ENCODE measurements around the gene ZZZ3.
"Not testable (repeated sequence)": the region's sequence is repeated elsewhere in the genome, so short reads cannot be mapped to it uniquely, and the experiment has no call there.

ZZZ3 gene

DNA sequence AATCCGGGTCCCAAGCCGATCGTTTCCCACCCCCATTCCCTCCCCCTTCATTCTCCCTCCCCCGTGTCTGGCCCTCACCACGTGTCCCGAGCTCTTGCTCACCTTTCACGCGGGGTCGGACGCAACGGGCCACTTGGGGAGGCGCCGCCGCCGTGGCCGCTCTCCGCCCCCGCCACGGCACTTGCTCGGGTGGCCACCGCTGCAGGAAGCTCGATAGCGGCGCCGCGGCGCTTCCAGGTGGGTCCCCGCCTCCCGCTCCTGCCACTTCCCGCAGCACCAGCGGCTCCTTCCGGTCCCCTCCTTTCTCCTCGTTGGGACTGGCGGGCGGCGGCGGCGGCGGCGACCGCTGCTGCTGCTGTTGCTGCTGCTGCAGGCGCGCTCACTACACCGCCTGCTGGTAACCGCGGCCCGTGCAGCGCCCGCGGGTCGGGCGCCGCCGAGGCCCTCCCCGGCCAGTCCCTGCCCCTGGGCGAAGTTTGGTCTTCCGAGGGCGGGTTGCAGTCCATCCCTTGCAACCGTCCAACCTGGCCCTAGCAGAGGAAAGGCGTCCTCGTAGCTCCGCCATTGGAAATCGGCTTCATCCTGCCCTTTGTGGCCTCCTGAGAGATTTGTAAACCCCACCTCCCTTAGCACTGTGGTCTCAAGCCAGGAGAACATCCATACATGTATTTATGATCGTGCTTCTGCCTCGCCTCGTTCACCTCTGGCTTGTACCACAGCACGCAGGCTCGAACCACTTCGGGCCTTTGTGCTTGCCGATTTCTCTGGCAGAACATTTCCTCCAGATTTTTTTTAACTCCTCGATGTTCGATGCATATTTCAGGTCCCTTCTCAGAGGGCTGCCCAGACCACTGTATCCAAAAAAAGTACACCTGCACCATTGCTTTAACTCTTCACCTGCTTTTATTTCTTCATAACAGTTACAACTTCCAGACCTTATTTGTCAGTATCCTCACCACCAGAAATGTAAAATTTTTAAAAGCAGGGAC lies 996 bp upstream of the ZZZ3 start:
- H3K27ac ChIP-seq, result peak overlapping the region; percentile 96
- ChIA-PET CTCF (interaction anchor here (0.5 to 0.7 kb wide), 5 partner anchors 50 to 1958 kb away, joined by 3 to 6 read pairs (median 4); no protein-coding TSS in a partner anchor), POLR2A (ENCODE audit: low non-redundant PET) (no interaction called here)
- TF ChIP-seq CTCF (conservative IDR thresholded peaks at IDR 0.05; ENCODE audit: low read depth), result peak; percentile 94
- peak; percentile 81 for DNase-seq (ENCODE audit: low spot score)

GRCh38 chr1:77680173-77680572 lies 2.3 kb downstream of the ZZZ3 start:
- no peak overlapping the region for H3K27ac ChIP-seq
- TF ChIP-seq CTCF (conservative IDR thresholded peaks at IDR 0.05; ENCODE audit: low read depth), result no peak
- DNase-seq (ENCODE audit: low spot score), result no peak
- CTCF ChIA-PET, result interaction anchor here (0.6 kb wide), 1 partner anchor 1526 kb away, joined by 4 read pairs; no protein-coding TSS in a partner anchor
- POLR2A ChIA-PET (ENCODE audit: low non-redundant PET), result no interaction called here

GRCh38 chr1:77678660-77679610 lies 3.5 kb downstream of the ZZZ3 start:
- ChIA-PET CTCF (interaction anchor here (0.5 kb wide), 1 partner anchor 264 kb away, joined by 3 read pairs; no protein-coding TSS in a partner anchor), POLR2A (ENCODE audit: low non-redundant PET) (no interaction called here)
- H3K27ac ChIP-seq, result no peak overlapping the region
- no peak for TF ChIP-seq CTCF (conservative IDR thresholded peaks at IDR 0.05; ENCODE audit: low read depth)
- DNase-seq (ENCODE audit: low spot score), result no peak

DNA sequence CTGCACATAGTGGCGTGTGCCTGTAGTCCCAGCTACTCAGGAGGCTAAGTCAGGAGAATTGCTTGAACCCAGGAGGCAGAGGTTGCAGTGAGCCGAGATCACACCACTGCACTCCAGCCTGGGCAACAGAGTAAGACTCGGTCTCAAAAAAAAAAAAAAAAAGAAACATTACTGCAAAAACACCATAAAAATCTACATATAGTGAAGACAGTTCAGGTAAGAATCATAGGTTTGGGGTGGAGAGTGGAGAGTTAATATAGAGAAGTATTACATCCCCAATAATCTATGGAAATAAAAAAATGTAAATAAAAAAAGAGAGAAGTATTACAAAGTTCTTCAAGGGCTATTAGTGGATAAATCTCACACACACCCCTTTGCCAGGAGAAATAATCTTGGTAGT lies 7.7 kb downstream of the ZZZ3 start:
- CTCF ChIA-PET; DNase-seq (ENCODE audit: low spot score); H3K27ac ChIP-seq; POLR2A ChIA-PET (ENCODE audit: low non-redundant PET): not testable (repeated sequence)

GRCh38 chr1:77673716-77674355 lies 8.6 kb downstream of the ZZZ3 start:
- no peak overlapping the region for H3K27ac ChIP-seq
- ChIA-PET CTCF (interaction anchor here (0.6 kb wide), 1 partner anchor 153 kb away, joined by 3 read pairs; no protein-coding TSS in a partner anchor), POLR2A (ENCODE audit: low non-redundant PET) (no interaction called here)
- TF ChIP-seq CTCF (conservative IDR thresholded peaks at IDR 0.05; ENCODE audit: low read depth), result no peak
- no peak for DNase-seq (ENCODE audit: low spot score)

GRCh38 chr1:77673030-77673429 lies 9.4 kb downstream of the ZZZ3 start:
- ChIA-PET POLR2A (ENCODE audit: low non-redundant PET) (no interaction called here), CTCF (interaction anchor here (0.6 to 0.9 kb wide), 2 partner anchors 9 to 152 kb away, joined by 3 read pairs; no protein-coding TSS in a partner anchor)
- H3K27ac ChIP-seq, result no peak overlapping the region
- TF ChIP-seq CTCF (conservative IDR thresholded peaks at IDR 0.05; ENCODE audit: low read depth), result no peak
- no peak for DNase-seq (ENCODE audit: low spot score)
